Transverse colon (tissue), 4 donors: ENCODE data around the gene OR9A2.

ENCODE experiments used
- POLR2A ChIP-seq: fragments of 450-650 bp; IDR thresholded peaks from one replicate; pipeline ENCODE4 v1.6.1; 2016; ENCODE audit warnings: antibody characterized with exemption, mild to moderate bottlenecking, moderate library complexity
- POLR2AphosphoS5 ChIP-seq, 3 donors: sonication (generic); formaldehyde crosslinking; IDR thresholded peaks; one replicate each; pipeline ENCODE4 v1.6.1; 2016; ENCODE audit warnings: antibody characterized with exemption in 3 of 3
- TF ChIP-seq, protein P1 (sequence below), 5 experiments: fragments of 200-600 bp in 3 of 5; fragments of 450-650 bp in 2 of 5; sonication (generic) in 3 of 5; IDR thresholded peaks; 1 replicate in 2 of 5; 2 replicates in 3 of 5; pipeline ENCODE4 v1.5.1; 2016 to 2017; ENCODE audit warnings: antibody characterized with exemption in 5 of 5, inconsistent platforms in 3 of 5, mild to moderate bottlenecking in 2 of 5, moderate library complexity in 1 of 5

GRCh38 chr7:143074141-143074540 is 47.2 kb upstream of the OR9A2 start:
- TF ChIP-seq POLR2A (no peak), POLR2AphosphoS5 (IDR thresholded peaks at IDR 0.05) (no peak)
- TF ChIP-seq, protein P1, sequence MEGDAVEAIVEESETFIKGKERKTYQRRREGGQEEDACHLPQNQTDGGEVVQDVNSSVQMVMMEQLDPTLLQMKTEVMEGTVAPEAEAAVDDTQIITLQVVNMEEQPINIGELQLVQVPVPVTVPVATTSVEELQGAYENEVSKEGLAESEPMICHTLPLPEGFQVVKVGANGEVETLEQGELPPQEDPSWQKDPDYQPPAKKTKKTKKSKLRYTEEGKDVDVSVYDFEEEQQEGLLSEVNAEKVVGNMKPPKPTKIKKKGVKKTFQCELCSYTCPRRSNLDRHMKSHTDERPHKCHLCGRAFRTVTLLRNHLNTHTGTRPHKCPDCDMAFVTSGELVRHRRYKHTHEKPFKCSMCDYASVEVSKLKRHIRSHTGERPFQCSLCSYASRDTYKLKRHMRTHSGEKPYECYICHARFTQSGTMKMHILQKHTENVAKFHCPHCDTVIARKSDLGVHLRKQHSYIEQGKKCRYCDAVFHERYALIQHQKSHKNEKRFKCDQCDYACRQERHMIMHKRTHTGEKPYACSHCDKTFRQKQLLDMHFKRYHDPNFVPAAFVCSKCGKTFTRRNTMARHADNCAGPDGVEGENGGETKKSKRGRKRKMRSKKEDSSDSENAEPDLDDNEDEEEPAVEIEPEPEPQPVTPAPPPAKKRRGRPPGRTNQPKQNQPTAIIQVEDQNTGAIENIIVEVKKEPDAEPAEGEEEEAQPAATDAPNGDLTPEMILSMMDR (IDR thresholded peaks at IDR 0.05) = no peak
